Measurements from ENCODE around the gene RBMS3.

RBMS3 gene

GRCh38 chr3:29285471-29286071, 4.7 kb downstream of the RBMS3 start:
- TF ChIP-seq CTCF (IDR thresholded peaks at IDR 0.05), result no peak

DNA sequence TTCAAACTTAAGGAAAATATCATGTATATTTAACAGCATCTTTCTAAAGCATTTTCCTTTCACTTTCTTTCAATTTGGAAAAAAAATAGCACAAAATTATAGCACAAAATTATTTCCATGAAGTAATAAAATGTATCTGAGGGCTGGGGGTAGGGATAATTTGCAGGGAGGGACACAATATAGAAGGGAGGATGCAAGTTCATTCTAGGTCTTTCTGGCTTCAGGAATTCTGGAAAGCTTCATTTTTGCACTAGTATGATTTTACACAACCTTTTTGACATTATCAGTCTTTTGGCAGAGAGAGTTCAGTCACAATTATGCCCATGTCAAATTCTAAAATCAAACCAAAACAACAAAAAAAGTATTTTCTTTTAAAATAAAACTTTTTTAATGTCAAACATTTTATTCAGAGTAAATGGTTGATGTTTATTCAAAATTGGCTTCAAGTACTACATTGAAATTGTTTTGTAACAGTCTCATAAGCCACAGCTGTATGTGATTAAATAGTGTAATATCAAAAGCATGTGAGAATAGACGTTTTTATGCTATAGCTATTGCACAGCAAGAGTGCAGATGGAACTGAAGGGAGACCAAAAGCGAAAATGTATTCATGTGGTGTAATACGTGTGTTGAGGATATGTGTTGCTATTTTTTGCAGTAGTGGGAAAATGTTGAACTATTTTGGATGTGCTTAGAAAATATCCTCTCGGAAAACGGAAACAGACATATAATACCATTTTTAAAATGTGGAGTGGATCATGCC, 5.8 kb downstream of the RBMS3 start:
- TF ChIP-seq CTCF (IDR thresholded peaks at IDR 0.05), result no peak

- no peak for TF ChIP-seq CTCF (IDR thresholded peaks at IDR 0.05)
Observed at GRCh38 chr3:29290596-29290995, 9.7 kb downstream of the RBMS3 start.

DNA sequence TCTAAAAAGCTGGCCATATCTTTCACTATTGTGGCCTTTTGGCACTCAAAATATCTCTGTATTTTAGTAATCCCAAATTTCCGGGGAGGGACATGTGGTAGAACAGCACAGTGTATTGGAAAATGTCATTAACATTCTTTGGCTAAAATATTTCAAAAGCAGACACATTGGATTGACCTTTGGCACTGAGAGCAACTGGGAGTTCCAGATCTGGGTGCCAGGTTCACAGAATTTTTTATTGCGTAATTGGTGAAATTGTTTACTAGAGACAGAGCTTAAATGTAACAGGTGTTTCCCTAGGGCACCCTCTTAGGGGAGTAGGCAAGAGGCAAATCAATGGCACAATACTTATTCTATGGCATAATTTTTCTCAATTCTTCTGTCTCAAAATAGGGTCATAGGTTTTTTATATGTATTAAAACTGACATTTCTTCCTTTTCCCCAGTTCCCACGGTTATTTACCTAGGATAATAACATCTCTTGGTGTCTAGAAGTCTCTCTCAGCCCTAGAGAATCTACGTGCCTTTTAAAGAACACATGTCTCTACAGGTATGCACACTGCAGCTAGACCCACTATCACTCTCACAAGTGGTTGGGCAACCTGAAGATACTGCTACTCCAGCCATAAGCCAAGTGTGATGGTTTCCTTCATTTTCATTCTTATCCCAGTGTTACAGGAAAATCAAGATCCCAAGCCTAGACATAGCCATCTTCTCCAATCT, 10.6 kb downstream of the RBMS3 start:
- no peak for TF ChIP-seq CTCF (IDR thresholded peaks at IDR 0.05)

GRCh38 chr3:29291982-29292363, 11.1 kb downstream of the RBMS3 start:
- TF ChIP-seq CTCF (IDR thresholded peaks at IDR 0.05), result no peak

DNA sequence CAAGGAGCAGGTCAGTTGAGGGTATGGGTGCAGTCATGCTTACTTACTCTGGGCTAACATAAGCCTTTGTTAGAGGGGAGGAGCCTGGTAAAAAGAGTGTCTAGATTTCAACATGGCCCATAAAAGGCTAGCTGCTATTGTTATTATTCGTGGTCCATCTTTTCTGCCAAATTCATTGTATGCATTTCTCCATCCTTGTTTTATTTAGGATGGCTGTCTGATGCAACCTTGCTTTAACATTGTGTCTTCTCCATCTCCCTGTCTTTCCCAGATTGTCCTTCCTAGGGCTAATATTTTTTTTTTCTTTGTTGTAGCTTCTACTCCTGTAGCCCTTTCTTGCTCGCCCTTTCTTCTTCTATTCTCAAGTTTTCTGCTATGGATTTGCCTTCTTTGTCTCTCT, 12.6 kb downstream of the RBMS3 start:
- no peak for TF ChIP-seq CTCF (IDR thresholded peaks at IDR 0.05)

GRCh38 chr3:29297998-29298397, 17.1 kb downstream of the RBMS3 start:
- TF ChIP-seq CTCF (IDR thresholded peaks at IDR 0.05), result no peak

Measured in LNCAP (cell line).